Smooth muscle cell (in vitro differentiated cells): ENCODE measurements around the gene DIPK1A. TPM values are rescaled to one million over a fixed set of nuclear protein-coding genes. Genes with fewer than 3 reads are reported as not detected.

Experiments
- DNase-seq: peaks from one replicate; lab custom pipeline; 2025; ENCODE audit not compliant: unreplicated experiment; lab: John Stamatoyannopoulos, UW
- H2AFZ ChIP-seq: fragments of 200-600 bp; sonication (generic); 2 replicates; pipeline ENCODE4 v1.6.0; 2016; ENCODE audit warnings: antibody characterized with exemption, low read depth, mild to moderate bottlenecking
- H3F3A ChIP-seq: fragments of 200-600 bp; sonication (generic); 2 replicates; pipeline ENCODE4 v1.6.0; 2017; ENCODE audit warnings: antibody characterized with exemption, low read depth
- H3K27ac ChIP-seq: fragments of 200-600 bp; sonication (generic); 2 replicates; pipeline ENCODE4 v1.5.1; 2016; ENCODE audit warnings: low read depth, mild to moderate bottlenecking
- H3K27me3 ChIP-seq: fragments of 200-600 bp; sonication (generic); 2 replicates; pipeline ENCODE4 v1.6.1; 2016; ENCODE audit warnings: low read depth, mild to moderate bottlenecking
- H3K36me3 ChIP-seq: fragments of 200-600 bp; sonication (generic); 2 replicates; pipeline ENCODE4 v1.5.1; 2016; ENCODE audit warnings: low read depth
- H3K4me1 ChIP-seq: fragments of 200-600 bp; sonication (generic); 2 replicates; pipeline ENCODE4 v1.5.1; 2016; ENCODE audit warnings: low read depth
- H3K4me2 ChIP-seq: fragments of 200-600 bp; sonication (generic); 2 replicates; pipeline ENCODE4 v1.6.0; 2016; ENCODE audit warnings: mild to moderate bottlenecking
- H3K4me3 ChIP-seq: fragments of 200-600 bp; sonication (generic); 2 replicates; pipeline ENCODE4 v1.5.1; 2016; ENCODE audit warnings: mild to moderate bottlenecking
- H3K79me2 ChIP-seq: fragments of 200-600 bp; sonication (generic); 2 replicates; pipeline ENCODE4 v1.6.0; 2016; ENCODE audit warnings: low read depth, mild to moderate bottlenecking
- H3K9ac ChIP-seq: fragments of 200-600 bp; sonication (generic); 2 replicates; pipeline ENCODE4 v1.6.0; 2016; ENCODE audit warnings: low read depth
- H3K9me3 ChIP-seq: fragments of 200-600 bp; sonication (generic); replicated peaks from 2 replicates; pipeline ENCODE4 v1.5.1; 2016; ENCODE audit warnings: low read depth
- H4K20me1 ChIP-seq: fragments of 200-600 bp; sonication (generic); 2 replicates; pipeline ENCODE4 v1.6.0; 2016; ENCODE audit warnings: low read depth
- CTCF ChIP-seq: fragments of 200-600 bp; sonication (generic); IDR thresholded peaks from 2 replicates; pipeline ENCODE4 v1.5.1; 2017; ENCODE audit warnings: borderline replicate concordance, mild to moderate bottlenecking, antibody characterized with exemption; ENCODE audit not compliant: insufficient read depth, poor library complexity, severe bottlenecking
- WGBS: methylation state at CpG from one replicate; pipeline ENCODE4 v1.1.7; 2016; ENCODE audit warnings: low lambda C conversion rate; 5-methylcytosine and 5-hydroxymethylcytosine counted together
- polyA plus RNA-seq: library from polyadenylated mRNA; unstranded; fragments of >200 nt; fragmentation: Nextera tagmentation; extraction: Ambion mirVana; gene quantifications from 2 replicates; pipeline ENCODE4 v1.2.1, GENCODE V29; 2016
- total RNA-seq: library from RNA; depleted of rRNA; stranded (reverse); fragments of >200 nt; gene quantifications from 2 replicates; pipeline ENCODE4 v1.2.3, GENCODE V29; 2014

The DIPK1A gene
- total and polyA plus RNA-seq, 2 experiments from 2014 or later: 7.3 to 8.3 TPM

- no peak overlapping the region for H3K4me3 ChIP-seq
Observed at GRCh38 chr1:92877081-92877711, 84.1 kb downstream of the DIPK1A start.

GRCh38 chr1:92876351-92876750 is 84.9 kb downstream of the DIPK1A start:
- WGBS: 95% methylated on average over 4 of the region's 4 CpGs
- no peaks in the 10 kb centered on the region for H3K79me2 ChIP-seq
- no peak overlapping the region for H3K4me3 ChIP-seq
- H3K36me3 ChIP-seq: no peaks in the 10 kb centered on the region
- no peak for TF ChIP-seq CTCF
- no peak for DNase-seq
- no peak overlapping the region for H3K4me2 ChIP-seq
- H3K9ac ChIP-seq: no peak overlapping the region
- no peaks in the 10 kb centered on the region for H4K20me1 ChIP-seq
- H3K4me1 ChIP-seq: peaks cover 10% of the 10 kb centered on the region
- no peaks in the 10 kb centered on the region for H3K9me3 ChIP-seq
- no peak overlapping the region for H3K27ac ChIP-seq
- H3K27me3 ChIP-seq: no peaks in the 10 kb centered on the region
- no peak overlapping the region for H2AFZ ChIP-seq
- H3F3A ChIP-seq: no peaks in the 10 kb centered on the region

More at GRCh38 chr1:92877081-92877711, 84.1 kb downstream of the DIPK1A start:
- H3K9me3 ChIP-seq: no peaks in the 10 kb centered on the region
- H3K4me2 ChIP-seq: no peak overlapping the region
- H3K79me2 ChIP-seq: no peaks in the 10 kb centered on the region
- H3K27me3 ChIP-seq: no peaks in the 10 kb centered on the region
- no peak overlapping the region for H3K27ac ChIP-seq
- DNase-seq: no peak
- no peaks in the 10 kb centered on the region for H4K20me1 ChIP-seq
- TF ChIP-seq CTCF: no peak
- H2AFZ ChIP-seq: no peak overlapping the region
- no peaks in the 10 kb centered on the region for H3K36me3 ChIP-seq
- H3F3A ChIP-seq: no peaks in the 10 kb centered on the region
- no peak overlapping the region for H3K9ac ChIP-seq
- WGBS: 79% methylated on average over 4 of the region's 4 CpGs
- H3K4me1 ChIP-seq: peaks cover 10% of the 10 kb centered on the region

GRCh38 chr1:92874987-92875386 is 86.3 kb downstream of the DIPK1A start:
- H3K36me3 ChIP-seq: no peaks in the 10 kb centered on the region
- H3K79me2 ChIP-seq: no peaks in the 10 kb centered on the region
- peaks cover 10% of the 10 kb centered on the region for H3K4me1 ChIP-seq
- no peak overlapping the region for H3K27ac ChIP-seq
- no peaks in the 10 kb centered on the region for H3K9me3 ChIP-seq
- no peak overlapping the region for H3K9ac ChIP-seq
- H4K20me1 ChIP-seq: no peaks in the 10 kb centered on the region
- no peaks in the 10 kb centered on the region for H3F3A ChIP-seq
- H3K4me3 ChIP-seq: no peak overlapping the region
- no peaks in the 10 kb centered on the region for H3K27me3 ChIP-seq
- no peak for TF ChIP-seq CTCF
- no peak for DNase-seq
- no peak overlapping the region for H3K4me2 ChIP-seq
- H2AFZ ChIP-seq: no peak overlapping the region
- WGBS: 90% methylated on average over 2 of the region's 2 CpGs

GRCh38 chr1:92872719-92873118 is 88.5 kb downstream of the DIPK1A start:
- no peaks in the 10 kb centered on the region for H3K27me3 ChIP-seq
- no peak overlapping the region for H3K4me2 ChIP-seq
- H3K4me1 ChIP-seq: peaks cover 8% of the 10 kb centered on the region
- H3K9me3 ChIP-seq: no peaks in the 10 kb centered on the region
- no peak overlapping the region for H3K4me3 ChIP-seq
- no peak overlapping the region for H3K9ac ChIP-seq
- H3F3A ChIP-seq: no peaks in the 10 kb centered on the region
- H3K36me3 ChIP-seq: no peaks in the 10 kb centered on the region
- TF ChIP-seq CTCF: no peak
- H3K79me2 ChIP-seq: no peaks in the 10 kb centered on the region
- H4K20me1 ChIP-seq: no peaks in the 10 kb centered on the region
- 95% methylated on average over 2 of the region's 2 CpGs for WGBS
- H2AFZ ChIP-seq: no peak overlapping the region
- no peak for DNase-seq
- no peak overlapping the region for H3K27ac ChIP-seq
